Measurements from ENCODE around the gene MAMDC2.

The MAMDC2 gene

DNA sequence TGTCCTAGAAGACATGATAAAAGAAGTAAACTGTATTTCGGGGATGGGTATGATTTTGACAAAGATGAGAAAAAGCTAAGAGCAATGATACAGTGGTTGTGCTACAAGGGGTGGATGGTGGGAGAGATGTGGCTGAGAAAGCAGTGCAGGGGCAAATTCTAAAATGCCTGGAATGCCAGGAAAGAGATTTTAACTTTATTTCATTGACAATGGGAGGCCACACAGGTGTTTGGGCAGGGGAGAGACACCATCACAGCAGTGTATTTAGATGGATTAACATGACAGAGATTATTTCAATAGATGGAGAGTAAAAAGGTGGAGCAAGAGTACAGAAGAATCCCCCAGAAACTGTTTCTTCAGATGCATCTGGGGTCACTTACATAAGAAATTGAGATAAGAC lies 71.2 kb downstream of the MAMDC2 start:
- no peak for DNase-seq (ENCODE audit: extremely low read depth, low read depth)
- TF ChIP-seq, protein P1, sequence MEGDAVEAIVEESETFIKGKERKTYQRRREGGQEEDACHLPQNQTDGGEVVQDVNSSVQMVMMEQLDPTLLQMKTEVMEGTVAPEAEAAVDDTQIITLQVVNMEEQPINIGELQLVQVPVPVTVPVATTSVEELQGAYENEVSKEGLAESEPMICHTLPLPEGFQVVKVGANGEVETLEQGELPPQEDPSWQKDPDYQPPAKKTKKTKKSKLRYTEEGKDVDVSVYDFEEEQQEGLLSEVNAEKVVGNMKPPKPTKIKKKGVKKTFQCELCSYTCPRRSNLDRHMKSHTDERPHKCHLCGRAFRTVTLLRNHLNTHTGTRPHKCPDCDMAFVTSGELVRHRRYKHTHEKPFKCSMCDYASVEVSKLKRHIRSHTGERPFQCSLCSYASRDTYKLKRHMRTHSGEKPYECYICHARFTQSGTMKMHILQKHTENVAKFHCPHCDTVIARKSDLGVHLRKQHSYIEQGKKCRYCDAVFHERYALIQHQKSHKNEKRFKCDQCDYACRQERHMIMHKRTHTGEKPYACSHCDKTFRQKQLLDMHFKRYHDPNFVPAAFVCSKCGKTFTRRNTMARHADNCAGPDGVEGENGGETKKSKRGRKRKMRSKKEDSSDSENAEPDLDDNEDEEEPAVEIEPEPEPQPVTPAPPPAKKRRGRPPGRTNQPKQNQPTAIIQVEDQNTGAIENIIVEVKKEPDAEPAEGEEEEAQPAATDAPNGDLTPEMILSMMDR (IDR thresholded peaks at IDR 0.05; ENCODE audit: low read depth, low read length, missing control alignments): no peak
- H3K4me3 ChIP-seq (replicated peaks; ENCODE audit: low read depth, low read length): no peak overlapping the region

DNA sequence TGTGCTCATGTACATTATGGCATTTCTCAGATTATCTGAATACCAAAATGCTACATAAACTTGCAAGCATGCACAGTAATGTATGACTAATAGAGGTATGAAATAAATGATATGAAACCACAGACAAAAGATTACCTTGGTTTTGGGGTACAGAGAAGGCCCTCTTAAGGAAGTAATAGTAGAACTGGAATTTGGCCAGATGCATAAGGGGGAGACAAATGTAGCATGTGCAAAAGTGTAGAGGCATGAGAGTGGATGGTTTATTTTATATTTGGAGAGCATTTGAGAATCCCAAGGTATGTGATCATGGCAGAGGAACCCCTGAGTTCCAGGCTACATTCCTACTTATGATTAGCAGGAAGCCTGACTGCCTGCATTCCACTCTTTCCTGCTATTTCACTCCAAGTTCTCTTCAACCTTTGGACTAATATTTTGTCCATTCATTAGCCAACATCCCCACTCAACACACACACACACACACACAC lies 74.2 kb downstream of the MAMDC2 start:
- DNase-seq (ENCODE audit: extremely low read depth, low read depth): no peak
- TF ChIP-seq, protein P1 (IDR thresholded peaks at IDR 0.05; ENCODE audit: low read depth, low read length, missing control alignments): no peak
- no peak overlapping the region for H3K4me3 ChIP-seq (replicated peaks; ENCODE audit: low read depth, low read length)

DNA sequence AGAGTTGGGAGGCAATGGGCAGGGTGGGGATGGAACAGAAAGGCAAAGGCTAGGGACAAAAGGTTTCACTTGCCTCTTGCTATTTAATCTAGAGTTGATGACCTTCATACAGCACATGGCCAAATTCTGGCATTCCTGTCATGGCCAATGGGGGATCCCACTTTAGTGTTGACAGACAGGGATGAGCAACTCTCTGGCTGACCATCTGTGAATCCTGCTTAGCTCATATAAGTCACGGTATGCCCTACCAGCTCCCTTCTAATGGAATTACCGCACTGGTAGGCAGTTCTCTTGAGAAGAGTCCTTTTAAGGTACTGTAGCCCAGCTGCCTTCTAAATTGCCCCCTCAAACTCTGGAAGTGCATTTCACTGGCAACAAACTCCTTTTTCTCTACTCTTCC lies 76.1 kb downstream of the MAMDC2 start:
- DNase-seq (ENCODE audit: extremely low read depth, low read depth): no peak

DNA sequence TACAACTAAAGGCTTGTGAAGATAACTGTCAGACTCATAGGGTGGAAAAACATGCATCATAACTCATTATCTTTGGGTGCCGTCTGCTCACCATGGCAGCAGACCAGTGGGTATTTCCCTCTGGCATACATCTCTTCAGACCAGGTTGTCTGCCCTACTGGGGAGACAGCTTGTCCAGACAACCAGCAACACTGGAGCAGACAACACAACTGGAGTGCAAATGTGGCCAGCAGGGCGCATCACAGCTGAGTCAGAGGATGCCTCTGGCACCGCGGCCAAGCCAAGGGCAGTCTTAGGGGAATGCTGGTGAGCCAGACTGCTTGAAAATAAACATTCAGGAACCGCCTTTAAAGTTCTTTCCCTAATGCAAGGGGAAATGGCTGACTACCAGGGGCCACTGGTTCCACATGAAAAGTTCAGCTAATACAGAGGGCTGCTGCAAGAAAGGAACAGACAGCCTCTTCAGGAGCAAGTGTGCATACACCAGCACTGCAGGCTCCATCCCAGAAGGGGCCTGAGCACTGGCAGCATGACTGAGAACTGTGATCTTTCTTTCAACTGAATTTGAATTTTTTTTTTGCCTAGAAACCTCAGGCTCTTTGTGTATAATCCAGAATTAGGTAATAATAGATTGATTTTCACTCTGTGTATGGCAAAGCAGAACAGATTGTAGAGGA lies 77.3 kb downstream of the MAMDC2 start:
- H3K4me3 ChIP-seq (replicated peaks; ENCODE audit: low read depth, low read length): no peak overlapping the region
- TF ChIP-seq, protein P1 (IDR thresholded peaks at IDR 0.05; ENCODE audit: low read depth, low read length, missing control alignments): peak; percentile 45
- DNase-seq (ENCODE audit: extremely low read depth, low read depth): peak; percentile 76

More for the DNA sequence above, 76.1 kb downstream of the MAMDC2 start:
- no peak overlapping the region for H3K4me3 ChIP-seq (replicated peaks; ENCODE audit: low read depth, low read length)
- TF ChIP-seq, protein P1 (IDR thresholded peaks at IDR 0.05; ENCODE audit: low read depth, low read length, missing control alignments): no peak

DNA sequence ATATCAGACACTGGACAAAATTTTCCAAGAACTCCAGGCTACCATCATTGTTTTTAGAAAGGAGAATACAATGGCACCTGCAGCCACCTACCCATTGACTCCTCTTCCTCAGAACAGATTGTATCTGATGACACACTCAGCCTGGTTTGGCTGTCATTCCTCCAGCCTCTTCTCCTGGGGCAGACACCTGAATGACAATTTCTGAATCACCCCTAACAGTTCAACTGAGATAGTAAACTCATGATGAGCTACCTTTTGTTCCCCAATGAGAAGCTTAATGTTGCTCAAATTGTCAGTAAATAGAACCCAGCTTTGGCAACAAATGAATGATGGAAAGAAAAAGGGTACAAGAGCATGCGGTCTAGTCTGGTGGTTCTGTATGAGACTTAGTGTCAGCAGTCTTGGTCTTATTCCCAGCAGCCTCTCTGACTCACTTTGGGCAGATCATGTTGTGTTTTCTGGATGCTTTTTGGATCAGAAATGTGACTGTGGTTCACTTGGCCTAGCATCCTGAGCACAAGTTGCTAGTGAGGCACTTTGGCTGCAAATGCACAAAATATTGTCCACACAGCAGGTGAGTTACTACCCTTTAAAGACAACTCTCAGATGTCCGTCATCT lies 78.3 kb downstream of the MAMDC2 start:
- no peak overlapping the region for H3K4me3 ChIP-seq (replicated peaks; ENCODE audit: low read depth, low read length)
- no peak for DNase-seq (ENCODE audit: extremely low read depth, low read depth)
- TF ChIP-seq, protein P1 (IDR thresholded peaks at IDR 0.05; ENCODE audit: low read depth, low read length, missing control alignments): no peak

DNA sequence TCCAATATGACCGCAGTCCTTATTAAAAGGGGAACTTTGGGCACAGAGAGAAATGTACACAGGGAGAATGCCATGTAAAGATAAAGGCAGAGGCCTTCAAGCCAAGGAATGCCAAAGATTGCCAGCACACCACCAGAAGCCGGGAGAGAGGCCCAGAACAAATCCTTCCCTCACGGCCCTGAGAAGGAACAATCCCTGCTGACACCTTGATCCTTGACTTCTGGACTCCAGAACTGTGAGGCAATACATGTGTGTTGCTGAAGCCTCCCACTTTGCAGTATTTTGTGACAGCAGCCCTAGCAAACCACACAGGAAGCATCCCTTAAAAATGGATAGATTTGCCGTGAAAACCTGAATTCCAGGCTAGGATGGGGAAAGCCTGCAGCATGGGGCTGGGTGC lies 80.0 kb downstream of the MAMDC2 start:
- H3K4me3 ChIP-seq (replicated peaks; ENCODE audit: low read depth, low read length): no peak overlapping the region
- no peak for DNase-seq (ENCODE audit: extremely low read depth, low read depth)
- TF ChIP-seq, protein P1 (IDR thresholded peaks at IDR 0.05; ENCODE audit: low read depth, low read length, missing control alignments): no peak

Measured in HFF-Myc (cell line).